Measurements from ENCODE around the gene PTPRT. TPM values are rescaled to one million over a fixed set of nuclear protein-coding genes. Genes with fewer than 3 reads are reported as not detected.

Gene PTPRT
- total and polyA plus RNA-seq, 11 donors: 0.04 to 2.5 (median 0.25) TPM; not detected in 2

DNA sequence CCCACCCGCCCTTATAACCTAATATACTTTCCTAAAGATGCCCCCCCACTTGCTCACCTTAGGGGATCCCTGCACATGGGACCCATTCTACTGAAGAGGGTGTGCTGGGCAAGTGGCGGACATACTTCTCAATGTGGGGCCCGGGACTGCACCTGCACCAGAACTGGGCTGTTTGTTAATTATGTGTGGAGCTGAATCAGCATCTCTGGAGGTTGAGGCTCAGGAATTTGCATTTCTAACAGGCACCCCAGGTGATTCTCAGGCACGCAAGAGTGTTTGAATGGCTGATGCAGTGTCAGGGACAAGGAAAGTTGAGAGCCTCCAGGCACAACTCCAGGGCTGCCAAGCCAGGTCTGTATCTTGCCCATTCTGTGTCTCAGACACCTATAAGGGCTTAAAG is 8.9 kb upstream of the PTPRT start:
- Histone ChIP-seq H3K27me3 (peaks cover 0 to 27% (median 0%) of the 10 kb centered on the region in 9 donors), H3K4me1 (no peaks in the 10 kb centered on the region), H3K36me3 (no peaks in the 10 kb centered on the region), H3K4me3 (no peak overlapping the region), H3K9me3 (no peaks in the 10 kb centered on the region), H3K27ac (no peak overlapping the region)
- DNase-seq: no peak
- no peak for ATAC-seq
- TF ChIP-seq POLR2A (IDR thresholded peaks at IDR 0.05): no peak
- TF ChIP-seq, protein P1, sequence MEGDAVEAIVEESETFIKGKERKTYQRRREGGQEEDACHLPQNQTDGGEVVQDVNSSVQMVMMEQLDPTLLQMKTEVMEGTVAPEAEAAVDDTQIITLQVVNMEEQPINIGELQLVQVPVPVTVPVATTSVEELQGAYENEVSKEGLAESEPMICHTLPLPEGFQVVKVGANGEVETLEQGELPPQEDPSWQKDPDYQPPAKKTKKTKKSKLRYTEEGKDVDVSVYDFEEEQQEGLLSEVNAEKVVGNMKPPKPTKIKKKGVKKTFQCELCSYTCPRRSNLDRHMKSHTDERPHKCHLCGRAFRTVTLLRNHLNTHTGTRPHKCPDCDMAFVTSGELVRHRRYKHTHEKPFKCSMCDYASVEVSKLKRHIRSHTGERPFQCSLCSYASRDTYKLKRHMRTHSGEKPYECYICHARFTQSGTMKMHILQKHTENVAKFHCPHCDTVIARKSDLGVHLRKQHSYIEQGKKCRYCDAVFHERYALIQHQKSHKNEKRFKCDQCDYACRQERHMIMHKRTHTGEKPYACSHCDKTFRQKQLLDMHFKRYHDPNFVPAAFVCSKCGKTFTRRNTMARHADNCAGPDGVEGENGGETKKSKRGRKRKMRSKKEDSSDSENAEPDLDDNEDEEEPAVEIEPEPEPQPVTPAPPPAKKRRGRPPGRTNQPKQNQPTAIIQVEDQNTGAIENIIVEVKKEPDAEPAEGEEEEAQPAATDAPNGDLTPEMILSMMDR (IDR thresholded peaks at IDR 0.05): no peak
- intact Hi-C loops (cut with DNase I): no loop called here
- WGBS, 4 donors: 54 to 62% (median 61%) methylated on average over 4 of the region's 4 CpGs

DNA sequence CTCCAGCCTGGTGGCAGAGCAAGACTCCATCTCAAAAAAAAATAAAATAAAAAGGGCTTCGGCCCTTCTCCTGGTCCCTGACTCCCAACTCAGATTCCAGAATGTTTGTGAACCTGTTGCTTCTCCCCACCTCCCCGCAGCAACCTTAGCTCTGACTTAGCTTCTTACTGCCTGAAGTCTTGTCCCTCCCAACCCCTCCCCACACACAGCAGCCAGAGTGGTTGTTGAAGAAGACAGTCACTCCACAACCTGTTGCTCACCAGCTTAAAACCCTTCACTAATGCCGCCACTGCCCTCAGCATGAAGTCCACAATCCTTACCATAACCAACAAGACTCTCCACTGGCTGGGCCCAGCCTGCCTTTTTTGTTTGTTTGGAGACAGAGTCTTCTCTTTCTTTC is 6.5 kb upstream of the PTPRT start:
- no peak for ATAC-seq

DNA sequence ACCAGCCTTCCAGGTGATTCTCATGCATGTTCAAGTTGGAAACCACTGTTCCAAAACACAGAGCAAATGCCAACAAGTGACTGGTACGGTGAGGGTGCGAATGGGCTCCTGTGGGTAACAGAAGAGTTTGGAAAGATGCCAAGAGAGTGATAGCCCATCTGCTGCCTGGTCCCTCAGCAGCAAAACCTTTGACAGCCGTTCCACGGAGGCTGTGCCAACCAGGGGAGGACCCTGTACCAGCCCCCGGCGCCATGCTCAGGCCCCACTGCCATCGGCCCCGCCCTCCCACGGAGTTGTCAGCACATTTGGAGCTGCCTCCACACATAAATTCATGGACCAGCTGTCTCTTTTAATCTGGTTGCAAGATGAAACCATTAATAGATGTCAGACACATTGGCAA is 4.4 kb upstream of the PTPRT start:
- Histone ChIP-seq H3K9me3 (no peaks in the 10 kb centered on the region), H3K27me3 (peaks cover 4 to 52% (median 25%) of the 10 kb centered on the region in 9 donors), H3K4me3 (no peak overlapping the region), H3K27ac (no peak overlapping the region), H3K36me3 (no peaks in the 10 kb centered on the region), H3K4me1 (peaks cover 0 to 9% (median 0%) of the 10 kb centered on the region in 12 donors)
- ATAC-seq (no peak), DNase-seq (no peak)
- intact Hi-C loops (cut with DNase I): no loop called here
- TF ChIP-seq, protein P1 (IDR thresholded peaks at IDR 0.05): no peak
- TF ChIP-seq POLR2A (IDR thresholded peaks at IDR 0.05): no peak
- WGBS, 4 donors: 74 to 79% (median 79%) methylated on average over 9 of the region's 9 CpGs

More for the DNA sequence above, 6.5 kb upstream of the PTPRT start:
- peaks cover 0 to 35% (median 9%) of the 10 kb centered on the region in 9 donors for H3K27me3 ChIP-seq
- no peak overlapping the region for H3K4me3 ChIP-seq
- no peaks in the 10 kb centered on the region for H3K9me3 ChIP-seq
- TF ChIP-seq, protein P1 (IDR thresholded peaks at IDR 0.05): no peak
- no peak for TF ChIP-seq POLR2A (IDR thresholded peaks at IDR 0.05)
- H3K27ac ChIP-seq: no peak overlapping the region
- no peaks in the 10 kb centered on the region for H3K4me1 ChIP-seq
- 85 to 90% (median 88%) methylated on average over 3 of the region's 3 CpGs for WGBS, 4 donors
- no peaks in the 10 kb centered on the region for H3K36me3 ChIP-seq
- no peak for DNase-seq
- intact Hi-C loops (cut with DNase I): no loop called here

DNA sequence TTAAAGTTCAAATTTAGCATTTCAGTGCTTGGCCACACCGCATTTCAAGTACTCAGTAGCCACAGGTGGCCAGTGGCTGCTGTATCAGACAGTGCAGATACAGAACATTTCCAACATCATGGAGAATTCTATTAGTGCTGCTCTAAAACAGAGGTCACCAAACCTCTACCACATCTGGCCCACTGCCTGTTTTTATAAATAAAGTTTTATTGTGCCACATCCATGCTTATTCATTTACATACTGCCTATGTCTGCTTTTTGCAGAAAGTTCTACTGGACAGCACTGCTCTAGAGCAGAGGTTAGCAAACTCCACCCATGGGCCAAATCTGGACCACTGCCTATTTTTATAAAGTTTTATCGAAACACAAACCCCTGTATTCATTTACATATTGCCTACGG is 3.7 kb upstream of the PTPRT start:
- 75 to 87% (median 85%) methylated on average over 3 of the region's 3 CpGs for WGBS, 4 donors
- intact Hi-C loops (cut with DNase I): no loop called here
- DNase-seq (no peak), ATAC-seq (no peak)
- H3K4me1 ChIP-seq: peaks cover 0 to 16% (median under 1%) of the 10 kb centered on the region in 12 donors
- peaks cover 9 to 56% (median 32%) of the 10 kb centered on the region in 9 donors for H3K27me3 ChIP-seq
- TF ChIP-seq, protein P1 (IDR thresholded peaks at IDR 0.05): no peak
- TF ChIP-seq POLR2A (IDR thresholded peaks at IDR 0.05): no peak
- no peaks in the 10 kb centered on the region for H3K36me3 ChIP-seq
- no peak overlapping the region for H3K4me3 ChIP-seq
- H3K9me3 ChIP-seq: no peaks in the 10 kb centered on the region
- H3K27ac ChIP-seq: no peak overlapping the region
